ENCODE results near the gene OTOG.

DNA sequence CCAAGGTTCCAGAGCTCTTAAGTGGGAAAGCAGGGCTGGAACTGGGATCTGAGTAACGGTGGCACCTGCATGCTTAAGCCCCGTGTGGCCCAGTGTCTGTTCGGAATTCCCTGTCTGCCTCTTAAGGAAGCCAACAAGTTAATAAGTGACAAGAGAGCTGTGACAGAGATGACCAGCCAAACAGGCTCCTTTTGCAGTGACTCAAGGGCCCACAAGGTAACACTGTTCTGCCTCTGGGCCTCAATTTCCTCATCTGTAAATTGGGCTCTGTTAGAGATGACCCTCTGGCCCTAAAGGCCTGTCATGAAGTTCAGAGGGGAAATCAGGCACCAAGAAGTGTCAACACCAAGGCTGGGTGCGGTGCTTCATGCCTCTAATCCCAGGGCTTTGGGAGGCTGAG is 21.5 kb upstream of the OTOG start:
- TF ChIP-seq, protein P1, sequence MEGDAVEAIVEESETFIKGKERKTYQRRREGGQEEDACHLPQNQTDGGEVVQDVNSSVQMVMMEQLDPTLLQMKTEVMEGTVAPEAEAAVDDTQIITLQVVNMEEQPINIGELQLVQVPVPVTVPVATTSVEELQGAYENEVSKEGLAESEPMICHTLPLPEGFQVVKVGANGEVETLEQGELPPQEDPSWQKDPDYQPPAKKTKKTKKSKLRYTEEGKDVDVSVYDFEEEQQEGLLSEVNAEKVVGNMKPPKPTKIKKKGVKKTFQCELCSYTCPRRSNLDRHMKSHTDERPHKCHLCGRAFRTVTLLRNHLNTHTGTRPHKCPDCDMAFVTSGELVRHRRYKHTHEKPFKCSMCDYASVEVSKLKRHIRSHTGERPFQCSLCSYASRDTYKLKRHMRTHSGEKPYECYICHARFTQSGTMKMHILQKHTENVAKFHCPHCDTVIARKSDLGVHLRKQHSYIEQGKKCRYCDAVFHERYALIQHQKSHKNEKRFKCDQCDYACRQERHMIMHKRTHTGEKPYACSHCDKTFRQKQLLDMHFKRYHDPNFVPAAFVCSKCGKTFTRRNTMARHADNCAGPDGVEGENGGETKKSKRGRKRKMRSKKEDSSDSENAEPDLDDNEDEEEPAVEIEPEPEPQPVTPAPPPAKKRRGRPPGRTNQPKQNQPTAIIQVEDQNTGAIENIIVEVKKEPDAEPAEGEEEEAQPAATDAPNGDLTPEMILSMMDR (IDR thresholded peaks at IDR 0.05; ENCODE audit: low read depth, low read length, poor library complexity, severe bottlenecking) = no peak
- no peak for TF ChIP-seq EZH2phosphoT487 (IDR thresholded peaks at IDR 0.05; ENCODE audit: borderline replicate concordance, low read length)

Data from DOHH2 (cell line).